ENCODE measurements around the gene FUS. TPM values are rescaled to one million over a fixed set of nuclear protein-coding genes. Genes with fewer than 3 reads are reported as not detected.

Gene FUS
- total RNA-seq, 1 experiment from 2014 or later = 22.4 TPM

DNA sequence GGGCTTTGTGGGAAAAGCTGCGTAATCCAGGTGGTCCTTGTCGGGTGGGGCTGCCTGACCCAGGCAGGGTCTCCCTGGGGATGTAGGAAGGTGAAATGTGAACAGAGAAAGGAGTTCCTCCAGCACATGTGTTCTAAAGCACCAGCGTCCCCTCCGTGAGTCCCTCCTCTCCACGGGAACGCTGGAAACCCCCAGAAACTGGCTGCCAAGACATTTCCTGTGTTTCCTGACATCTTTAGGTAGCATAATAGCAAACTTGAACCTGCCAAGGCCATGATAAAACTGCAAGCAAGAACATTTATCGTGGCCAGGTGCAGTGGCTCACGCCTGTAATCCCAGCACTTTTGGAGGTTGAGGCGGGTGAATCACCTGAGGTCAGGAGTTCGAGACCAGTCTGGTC lies 49.6 kb downstream of the FUS start:
- no peak for DNase-seq (ENCODE audit: low read depth)

DNA sequence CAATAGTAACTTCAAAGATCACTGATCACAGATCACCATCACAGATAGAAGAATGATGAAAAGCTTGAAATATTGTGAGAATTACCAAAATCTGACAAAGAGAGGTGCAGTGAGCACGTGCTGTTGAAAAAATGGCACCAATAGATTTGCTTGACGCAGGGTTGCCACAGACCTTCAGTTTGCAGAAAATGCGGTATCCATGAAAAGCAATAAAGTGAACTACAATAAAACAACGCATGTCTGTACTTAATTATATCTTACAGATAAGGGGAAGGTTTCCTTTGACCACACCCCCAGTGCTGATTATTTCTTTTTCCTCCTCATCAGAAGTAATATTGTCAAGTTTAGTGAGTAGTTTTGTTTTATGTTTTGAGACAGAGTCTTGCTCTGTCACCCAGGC lies 58.1 kb downstream of the FUS start:
- no peak for DNase-seq (ENCODE audit: low read depth)

Other genes with a start within 250 kb of the FUS start
- gene ORAI3, start 231.1 kb upstream of the FUS start, total RNA-seq (2014; rRNA removed; shearing (Covaris generic)) = 46.0 and 58.5 TPM in 2 replicates
- gene SETD1A, start 222.4 kb upstream of the FUS start, total RNA-seq (2014; rRNA removed; shearing (Covaris generic)) = 1.4 and 3.9 TPM in 2 replicates
- gene HSD3B7, start 194.9 kb upstream of the FUS start, total RNA-seq (2014; rRNA removed; shearing (Covaris generic)) = 7.0 and 8.2 TPM in 2 replicates
- gene STX1B, start 169.5 kb upstream of the FUS start, total RNA-seq (2014; rRNA removed; shearing (Covaris generic)) = 0.20 and 0.37 TPM in 2 replicates
- 11.7 and 26.7 TPM in 2 replicates for gene STX4, start 146.6 kb upstream of the FUS start, total RNA-seq (2014; rRNA removed; shearing (Covaris generic))
- gene ZNF668, start 105.9 kb upstream of the FUS start, total RNA-seq (2014; rRNA removed; shearing (Covaris generic)) = 6.5 and 11.9 TPM in 2 replicates
- 14.3 and 21.5 TPM in 2 replicates for gene ZNF646, start 105.7 kb upstream of the FUS start, total RNA-seq (2014; rRNA removed; shearing (Covaris generic))
- gene PRSS53, start 91.2 kb upstream of the FUS start, total RNA-seq (2014; rRNA removed; shearing (Covaris generic)) = 2.5 and 2.7 TPM in 2 replicates
- gene VKORC1, start 85.3 kb upstream of the FUS start, total RNA-seq (2014; rRNA removed; shearing (Covaris generic)) = 193 and 223 TPM in 2 replicates
- gene BCKDK, start 71.8 kb upstream of the FUS start, total RNA-seq (2014; rRNA removed; shearing (Covaris generic)) = 52.8 and 57.7 TPM in 2 replicates
- 45.0 and 53.3 TPM in 2 replicates for gene KAT8, start 62.5 kb upstream of the FUS start, total RNA-seq (2014; rRNA removed; shearing (Covaris generic))
- 0.20 TPM in 1 of 2 replicates, not detected in the other for gene PRSS8, start 44.4 kb upstream of the FUS start, total RNA-seq (2014; rRNA removed; shearing (Covaris generic))
- gene PRSS36, start 30.1 kb upstream of the FUS start, total RNA-seq (2014; rRNA removed; shearing (Covaris generic)) = 0.10 and 0.49 TPM in 2 replicates
- 7.9 and 8.9 TPM in 2 replicates for gene PYCARD, start 22.6 kb downstream of the FUS start, total RNA-seq (2014; rRNA removed; shearing (Covaris generic))
- gene TRIM72, start 34.0 kb downstream of the FUS start, total RNA-seq (2014; rRNA removed; shearing (Covaris generic)) = not detected in 2 replicates
- not detected in 2 replicates for gene PYDC1, start 37.0 kb downstream of the FUS start, total RNA-seq (2014; rRNA removed; shearing (Covaris generic))
- not detected in 2 replicates for gene ITGAM, start 79.8 kb downstream of the FUS start, total RNA-seq (2014; rRNA removed; shearing (Covaris generic))
- 1.1 and 2.8 TPM in 2 replicates for gene ITGAX, start 175.0 kb downstream of the FUS start, total RNA-seq (2014; rRNA removed; shearing (Covaris generic))
- gene ITGAD, start 213.2 kb downstream of the FUS start, total RNA-seq (2014; rRNA removed; shearing (Covaris generic)) = 0.05 TPM in 1 of 2 replicates, not detected in the other
- gene COX6A2, start 248.2 kb downstream of the FUS start, total RNA-seq (2014; rRNA removed; shearing (Covaris generic)) = not detected in 2 replicates